ENCODE results near the gene ANXA2R.

The ANXA2R gene

DNA sequence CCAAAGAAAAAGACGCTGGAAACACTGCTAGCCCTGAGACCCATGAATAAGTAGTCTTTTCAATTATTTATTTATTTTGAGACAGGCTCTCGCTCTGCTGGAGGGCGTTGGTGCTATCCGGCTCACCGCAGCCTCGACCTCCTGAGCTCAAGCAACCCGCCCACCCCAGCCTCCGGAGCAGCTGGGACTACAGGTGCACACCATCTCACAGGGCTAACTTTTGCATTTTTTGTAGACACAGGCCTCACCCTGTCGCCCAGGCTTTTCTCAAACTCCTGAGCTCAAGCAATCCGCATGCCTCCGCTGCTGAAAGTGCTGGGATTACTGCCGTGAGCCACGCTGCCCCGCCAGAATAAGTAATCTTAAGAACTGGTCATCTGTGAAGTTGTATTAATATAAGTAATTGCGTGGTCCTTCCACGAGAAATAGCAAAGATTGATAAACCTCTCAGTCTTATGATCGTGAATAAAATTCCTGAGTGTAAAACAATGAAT, 1.6 kb downstream of the ANXA2R start:
- intact Hi-C loops (cut with DNase I; ENCODE audit: low total_unique reads) = loop anchor here (2.0 kb wide), 1 partner anchor 44 kb away; no protein-coding TSS in a partner anchor
- peak overlapping the region in 1 of 2 donors; percentile 48 for H3K27ac ChIP-seq

GRCh38 chr5:43037636-43038495, 2.3 kb downstream of the ANXA2R start:
- DNase-seq = no peak
- intact Hi-C loops (cut with DNase I; ENCODE audit: low total_unique reads) = loop anchor here (2.0 kb wide), 1 partner anchor 43 kb away; no protein-coding TSS in a partner anchor
- Histone ChIP-seq H3K4me3 (peak overlapping the region; percentile 29 to 72), H3K27ac (peak overlapping the region; percentile 32 to 48), H3K27me3 (no peaks in the 10 kb centered on the region), H3K9me3 (no peaks in the 10 kb centered on the region), H3K36me3 (no peaks in the 10 kb centered on the region), H3K4me1 (peaks cover 0 to 8% (median 0%) of the 10 kb centered on the region in 4 donors)
- TF ChIP-seq, protein P1, sequence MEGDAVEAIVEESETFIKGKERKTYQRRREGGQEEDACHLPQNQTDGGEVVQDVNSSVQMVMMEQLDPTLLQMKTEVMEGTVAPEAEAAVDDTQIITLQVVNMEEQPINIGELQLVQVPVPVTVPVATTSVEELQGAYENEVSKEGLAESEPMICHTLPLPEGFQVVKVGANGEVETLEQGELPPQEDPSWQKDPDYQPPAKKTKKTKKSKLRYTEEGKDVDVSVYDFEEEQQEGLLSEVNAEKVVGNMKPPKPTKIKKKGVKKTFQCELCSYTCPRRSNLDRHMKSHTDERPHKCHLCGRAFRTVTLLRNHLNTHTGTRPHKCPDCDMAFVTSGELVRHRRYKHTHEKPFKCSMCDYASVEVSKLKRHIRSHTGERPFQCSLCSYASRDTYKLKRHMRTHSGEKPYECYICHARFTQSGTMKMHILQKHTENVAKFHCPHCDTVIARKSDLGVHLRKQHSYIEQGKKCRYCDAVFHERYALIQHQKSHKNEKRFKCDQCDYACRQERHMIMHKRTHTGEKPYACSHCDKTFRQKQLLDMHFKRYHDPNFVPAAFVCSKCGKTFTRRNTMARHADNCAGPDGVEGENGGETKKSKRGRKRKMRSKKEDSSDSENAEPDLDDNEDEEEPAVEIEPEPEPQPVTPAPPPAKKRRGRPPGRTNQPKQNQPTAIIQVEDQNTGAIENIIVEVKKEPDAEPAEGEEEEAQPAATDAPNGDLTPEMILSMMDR (IDR thresholded peaks at IDR 0.05) = no peak

More for the DNA sequence above, 1.6 kb downstream of the ANXA2R start:
- H3K4me3 ChIP-seq = peak overlapping the region; percentile 29 to 72
- DNase-seq = no peak
- TF ChIP-seq, protein P1 (IDR thresholded peaks at IDR 0.05) = no peak
- peaks cover 0 to 8% (median 0%) of the 10 kb centered on the region in 4 donors for H3K4me1 ChIP-seq
- no peaks in the 10 kb centered on the region for H3K9me3 ChIP-seq
- H3K27me3 ChIP-seq = no peaks in the 10 kb centered on the region
- H3K36me3 ChIP-seq = no peaks in the 10 kb centered on the region

DNA sequence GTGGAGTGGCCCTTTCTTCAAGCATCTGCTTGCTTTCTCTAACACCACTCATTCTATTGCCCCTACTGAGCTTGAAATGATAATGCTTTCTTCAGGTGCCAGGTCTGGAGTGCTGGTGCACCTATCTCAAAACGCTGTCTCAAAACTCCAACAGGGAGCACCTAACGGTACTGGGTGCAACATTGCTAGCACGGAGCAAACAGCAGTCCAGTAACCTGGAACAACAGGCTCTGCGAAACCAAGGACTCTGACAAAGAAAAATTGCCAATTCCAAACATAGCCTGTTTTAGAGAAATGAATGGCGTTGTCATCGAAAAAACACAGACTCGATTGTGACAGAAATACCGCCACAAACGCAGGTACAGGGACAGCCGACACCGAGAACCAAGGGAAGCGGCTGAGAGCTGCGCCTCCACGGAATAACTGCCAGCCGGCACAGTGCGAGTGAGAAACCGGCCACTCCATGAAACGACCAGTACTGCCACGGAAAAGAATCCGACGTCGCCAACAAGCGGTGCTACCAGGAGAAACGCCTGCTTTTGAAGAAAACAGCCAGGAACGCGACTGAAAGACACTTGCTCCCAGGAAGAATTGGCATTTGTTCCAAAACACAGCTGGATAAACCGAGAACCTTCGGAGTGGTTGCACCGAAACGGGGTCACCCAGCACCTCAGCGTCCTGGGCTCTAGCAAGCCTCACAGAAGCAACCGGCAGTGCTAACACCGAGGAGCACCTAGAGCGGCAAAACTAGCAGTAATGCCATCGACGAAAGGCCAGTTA, 3.1 kb downstream of the ANXA2R start:
- no peaks in the 10 kb centered on the region for H3K27me3 ChIP-seq
- peaks cover 0 to 8% (median 0%) of the 10 kb centered on the region in 4 donors for H3K4me1 ChIP-seq
- DNase-seq = no peak
- TF ChIP-seq, protein P1 (IDR thresholded peaks at IDR 0.05) = no peak
- H3K27ac ChIP-seq = peak overlapping the region; percentile 32 to 48
- intact Hi-C loops (cut with DNase I; ENCODE audit: low total_unique reads) = no loop called here
- no peaks in the 10 kb centered on the region for H3K9me3 ChIP-seq
- no peaks in the 10 kb centered on the region for H3K36me3 ChIP-seq
- H3K4me3 ChIP-seq = peak overlapping the region; percentile 29 to 72

DNA sequence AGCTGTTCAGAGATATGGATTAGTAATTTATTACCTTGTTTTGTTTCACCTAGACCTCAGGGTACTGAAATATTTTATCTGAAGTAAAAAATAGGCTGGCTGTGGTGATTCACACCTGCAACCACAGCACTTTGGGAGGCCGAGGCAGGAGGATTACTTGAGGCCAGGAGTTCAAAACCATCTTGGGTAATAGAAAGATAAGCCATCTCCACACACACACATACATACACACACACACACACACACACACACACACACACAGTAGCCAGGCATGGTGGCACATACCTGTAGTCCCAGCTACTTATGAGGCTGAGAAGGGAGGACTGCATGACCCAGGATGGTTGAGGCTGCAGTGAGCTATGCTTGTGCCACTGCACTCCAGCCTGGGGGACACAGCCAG, 3.7 kb downstream of the ANXA2R start:
- Histone ChIP-seq H3K9me3 (no peaks in the 10 kb centered on the region), H3K4me1 (peaks cover 0 to 8% (median 0%) of the 10 kb centered on the region in 4 donors), H3K27ac (no peak overlapping the region), H3K36me3 (no peaks in the 10 kb centered on the region), H3K4me3 (no peak overlapping the region), H3K27me3 (no peaks in the 10 kb centered on the region)
- TF ChIP-seq, protein P1 (IDR thresholded peaks at IDR 0.05) = no peak
- DNase-seq = no peak
- intact Hi-C loops (cut with DNase I; ENCODE audit: low total_unique reads) = no loop called here

DNA sequence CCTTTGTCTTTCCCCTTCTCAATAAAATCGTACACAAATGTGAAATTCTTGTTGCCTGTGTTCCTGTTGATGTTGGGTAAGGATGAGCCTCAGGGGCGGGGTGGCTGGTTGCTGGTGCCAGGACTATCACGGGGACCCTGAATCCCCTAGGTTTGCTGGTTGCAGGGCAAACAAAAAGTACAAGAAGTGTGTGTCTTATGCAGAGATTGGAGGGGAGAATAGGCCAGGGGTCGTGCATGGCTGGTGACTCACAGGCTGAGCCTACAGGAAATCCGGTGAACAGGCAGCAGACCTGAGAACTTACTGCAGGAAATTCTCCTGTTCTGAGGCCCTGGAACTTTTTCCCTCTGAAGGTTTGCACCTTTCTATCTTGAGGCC, 5.5 kb downstream of the ANXA2R start:
- Histone ChIP-seq H3K27me3 (no peaks in the 10 kb centered on the region), H3K4me1 (peaks cover 0 to 4% (median 0%) of the 10 kb centered on the region in 4 donors), H3K9me3 (no peaks in the 10 kb centered on the region), H3K36me3 (no peaks in the 10 kb centered on the region), H3K27ac (no peak overlapping the region), H3K4me3 (no peak overlapping the region)
- DNase-seq = no peak
- intact Hi-C loops (cut with DNase I; ENCODE audit: low total_unique reads) = no loop called here
- TF ChIP-seq, protein P1 (IDR thresholded peaks at IDR 0.05) = no peak
